HEK293T (cell line): ENCODE results near the gene ARHGAP22.

Experiments used
- BHLHE40 ChIP-seq: fragments of 450-650 bp; IDR thresholded peaks from 2 replicates; pipeline ENCODE4 v1.6.1; 2016; ENCODE audit warnings: mild to moderate bottlenecking, moderate library complexity, borderline replicate concordance
- ELF4 ChIP-seq: fragments of 450-650 bp; IDR thresholded peaks from 2 replicates; pipeline ENCODE4 v1.6.1; 2017; ENCODE audit warnings: antibody characterized with exemption
- FOXM1 ChIP-seq: fragments of 450-650 bp; IDR thresholded peaks from 2 replicates; pipeline ENCODE4 v1.6.1; 2017; ENCODE audit warnings: mild to moderate bottlenecking, borderline replicate concordance
- HDGF ChIP-seq: fragments of 450-650 bp; IDR thresholded peaks from 2 replicates; pipeline ENCODE4 v1.6.1; 2017; ENCODE audit warnings: antibody characterized with exemption, borderline replicate concordance
- LEF1 ChIP-seq: fragments of 450-650 bp; IDR thresholded peaks from 2 replicates; pipeline ENCODE4 v1.6.1; 2017; ENCODE audit warnings: mild to moderate bottlenecking, borderline replicate concordance
- SP1 ChIP-seq: fragments of 450-650 bp; IDR thresholded peaks from 2 replicates; pipeline ENCODE4 v1.6.1; 2017
- ZNF384 ChIP-seq: fragments of 450-650 bp; IDR thresholded peaks from 2 replicates; pipeline ENCODE4 v1.6.1; 2016

DNA sequence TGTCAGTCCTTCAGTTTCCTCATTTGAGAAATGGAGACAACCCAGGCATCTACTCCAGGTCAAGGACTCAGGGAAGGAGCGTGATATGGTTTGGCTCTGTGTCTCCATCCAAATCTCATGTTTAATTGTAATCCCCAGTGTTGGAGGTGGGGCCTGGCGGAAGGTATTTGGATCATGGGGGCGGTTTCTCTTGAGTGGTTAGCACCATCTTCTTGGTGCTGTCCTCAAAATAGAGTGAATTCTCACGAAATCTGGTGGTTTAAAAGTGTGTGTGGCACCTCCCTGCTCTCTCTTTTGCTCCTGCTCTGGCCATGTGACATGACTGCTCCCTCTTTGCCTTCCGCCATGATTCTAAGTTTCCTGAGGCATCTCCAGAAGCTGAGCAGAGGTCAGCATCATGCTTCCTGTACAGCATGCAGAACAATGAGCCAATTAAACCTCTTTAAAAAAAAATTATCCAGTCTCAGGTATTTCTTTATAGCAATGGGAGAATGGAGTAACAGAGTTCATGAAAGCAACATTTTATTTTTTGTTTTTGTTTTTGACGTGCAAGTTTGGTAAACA, 30.0 kb downstream of the ARHGAP22 start:
- TF ChIP-seq SP1: no peak
- TF ChIP-seq FOXM1: no peak
- TF ChIP-seq ELF4: no peak
- no peak for TF ChIP-seq ZNF384
- TF ChIP-seq LEF1: no peak
- no peak for TF ChIP-seq HDGF
- no peak for TF ChIP-seq BHLHE40
